Spinal cord (tissue), 10 donors: ENCODE measurements around the gene OLFM3. TPM values are rescaled to one million over a fixed set of nuclear protein-coding genes. Genes with fewer than 3 reads are reported as not detected.

Experiments used
- DNase-seq, 6 donors: peaks; one replicate each; pipeline versions ENCODE4 v3.0.0 to v3.0.0-alpha.2; 2013 to 2015; ENCODE audit warnings: low spot score in 6 of 6, low read depth in 4 of 6
- H3K27ac ChIP-seq: one replicate; pipeline ENCODE4 v1.5.1; 2013; ENCODE audit warnings: low read depth, low read length, control low read depth
- H3K27me3 ChIP-seq: one replicate; pipeline ENCODE4 v1.6.1; 2013; ENCODE audit warnings: low read length; ENCODE audit not compliant: control insufficient read depth, insufficient read depth
- H3K36me3 ChIP-seq: one replicate; pipeline ENCODE4 v1.6.1; 2013; ENCODE audit warnings: low read length; ENCODE audit not compliant: control insufficient read depth, insufficient read depth
- H3K4me1 ChIP-seq: one replicate; pipeline ENCODE4 v1.6.1; 2013; ENCODE audit warnings: low read length; ENCODE audit not compliant: control insufficient read depth, insufficient read depth
- H3K4me3 ChIP-seq: one replicate; pipeline ENCODE4 v1.5.1; 2013; ENCODE audit warnings: low read depth, low read length, control low read depth
- H3K9me3 ChIP-seq: one replicate; pipeline ENCODE4 v1.6.1; 2013; ENCODE audit warnings: low read length; ENCODE audit not compliant: control insufficient read depth, insufficient read depth
- WGBS: methylation state at CpG from one replicate; pipeline ENCODE4 v1.1.5; 2013; ENCODE audit warnings: missing lambda C conversion rate; ENCODE audit not compliant: insufficient coverage; 5-methylcytosine and 5-hydroxymethylcytosine counted together
- polyA plus RNA-seq, 2 donors: library from polyadenylated mRNA; unstranded; fragments of 120-200 nt; gene quantifications; one replicate each; pipeline ENCODE4 v1.2.1, GENCODE V29; 2013; ENCODE audit not compliant: insufficient read length in 2 of 2
- total RNA-seq, 2 donors: library from RNA; depleted of rRNA in 1 of 2; stranded (reverse); fragments of 120-200 nt in 1 of 2; fragments of >200 nt in 1 of 2; gene quantifications; one replicate each; pipeline versions ENCODE4 v1.2.3 to v1.2.4, GENCODE V29; 2013 to 2014
- donor health status: healthy.

Gene OLFM3
- total and polyA plus RNA-seq, 4 donors = 11.1 to 62.9 (median 31.5) TPM

DNA sequence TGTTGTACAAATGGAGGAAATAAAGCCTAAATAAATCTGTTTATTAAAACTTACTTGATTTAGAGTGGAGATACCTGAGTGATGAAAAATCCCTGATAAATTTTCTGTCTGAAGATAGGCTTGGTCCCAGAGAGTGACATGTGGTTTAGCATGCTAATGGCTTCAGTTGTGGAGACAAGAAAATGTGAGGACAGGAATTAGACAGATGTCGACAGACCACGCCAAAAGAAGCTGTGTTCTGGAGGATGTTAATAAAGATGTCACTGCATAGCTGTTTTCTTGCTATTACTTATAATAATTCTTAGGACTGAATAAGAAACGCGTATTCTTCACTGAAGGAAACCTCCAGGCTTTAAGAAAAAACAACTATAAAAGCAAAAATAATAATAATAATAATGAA is 154.9 kb downstream of the OLFM3 start:
- H3K9me3 ChIP-seq = no peaks in the 10 kb centered on the region
- no peak for DNase-seq
- H3K4me3 ChIP-seq = no peak overlapping the region
- H3K27ac ChIP-seq = no peak overlapping the region
- peaks cover 2% of the 10 kb centered on the region for H3K27me3 ChIP-seq
- WGBS = no CpG with 5 or more reads among the region's 4 CpGs
- H3K36me3 ChIP-seq = no peaks in the 10 kb centered on the region
- H3K4me1 ChIP-seq = no peaks in the 10 kb centered on the region

GRCh38 chr1:101835988-101836387 is 160.7 kb downstream of the OLFM3 start:
- no peak overlapping the region for H3K4me3 ChIP-seq
- DNase-seq = no peak
- no peaks in the 10 kb centered on the region for H3K9me3 ChIP-seq
- no CpG with 5 or more reads among the region's 2 CpGs for WGBS
- H3K4me1 ChIP-seq = no peaks in the 10 kb centered on the region
- H3K27me3 ChIP-seq = no peaks in the 10 kb centered on the region
- H3K27ac ChIP-seq = no peak overlapping the region
- no peaks in the 10 kb centered on the region for H3K36me3 ChIP-seq

GRCh38 chr1:101833312-101833711 is 163.4 kb downstream of the OLFM3 start:
- no peaks in the 10 kb centered on the region for H3K27me3 ChIP-seq
- no peak overlapping the region for H3K27ac ChIP-seq
- H3K9me3 ChIP-seq = no peaks in the 10 kb centered on the region
- WGBS = 43% methylated on average over 2 of the region's 4 CpGs
- no peaks in the 10 kb centered on the region for H3K4me1 ChIP-seq
- H3K4me3 ChIP-seq = no peak overlapping the region
- no peaks in the 10 kb centered on the region for H3K36me3 ChIP-seq
- DNase-seq = no peak

GRCh38 chr1:101826416-101826815 is 170.3 kb downstream of the OLFM3 start:
- Histone ChIP-seq H3K9me3 (no peaks in the 10 kb centered on the region), H3K27ac (no peak overlapping the region), H3K4me1 (no peaks in the 10 kb centered on the region), H3K36me3 (no peaks in the 10 kb centered on the region), H3K27me3 (no peaks in the 10 kb centered on the region), H3K4me3 (no peak overlapping the region)
- DNase-seq = peak in 1 of 6 donors; percentile 78

DNA sequence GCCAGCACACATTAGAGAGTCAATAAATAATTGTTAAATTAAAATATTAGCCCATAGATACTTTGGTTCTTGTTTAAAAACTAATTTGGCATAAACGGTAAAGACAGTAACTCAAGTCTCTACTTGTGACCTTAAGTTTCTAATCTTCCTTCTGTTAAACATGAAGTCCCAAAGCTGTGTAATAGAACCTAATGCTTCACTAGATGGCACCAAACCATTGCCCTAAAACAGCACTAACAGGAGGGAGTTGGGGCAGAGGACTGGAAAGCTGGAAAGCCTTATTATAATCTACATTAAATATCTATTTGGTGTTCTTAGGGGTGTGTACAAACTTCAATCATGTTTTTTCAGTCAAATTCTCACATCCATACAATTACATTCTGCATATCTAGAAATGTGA is 176.7 kb downstream of the OLFM3 start:
- Histone ChIP-seq H3K4me3 (no peak overlapping the region), H3K36me3 (no peaks in the 10 kb centered on the region), H3K4me1 (no peaks in the 10 kb centered on the region), H3K9me3 (no peaks in the 10 kb centered on the region), H3K27ac (no peak overlapping the region), H3K27me3 (no peaks in the 10 kb centered on the region)
- WGBS = no CpG with 5 or more reads among the region's 1 CpG
- DNase-seq = peak in 5 of 6 donors; percentile 6 to 74 (median 15)

- DNase-seq = no peak
- WGBS = no CpG with 5 or more reads among the region's 1 CpG
Measured at GRCh38 chr1:101816262-101816661, 180.5 kb downstream of the OLFM3 start.

DNA sequence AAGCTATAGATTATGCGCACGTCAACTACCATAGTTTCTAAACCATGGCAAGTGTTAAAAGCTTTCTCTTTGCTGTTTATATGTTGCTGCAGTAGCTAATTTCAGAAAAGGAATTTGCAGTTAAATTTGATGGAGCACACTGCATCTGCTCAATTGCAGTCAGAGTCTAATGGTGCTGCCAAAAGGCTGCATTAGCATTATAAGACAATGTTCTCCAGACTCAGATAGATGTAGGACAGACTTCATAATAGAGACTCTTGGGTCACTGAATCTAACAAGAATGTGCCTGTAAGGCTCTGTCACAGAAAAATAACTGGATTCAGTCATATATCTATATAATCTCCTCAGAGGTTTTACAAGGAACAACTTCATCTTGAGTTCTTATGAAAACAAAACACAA is 198.3 kb downstream of the OLFM3 start:
- H3K27ac ChIP-seq = no peak overlapping the region
- no peaks in the 10 kb centered on the region for H3K9me3 ChIP-seq
- no peaks in the 10 kb centered on the region for H3K36me3 ChIP-seq
- no CpG with 5 or more reads among the region's 2 CpGs for WGBS
- H3K4me1 ChIP-seq = no peaks in the 10 kb centered on the region
- no peaks in the 10 kb centered on the region for H3K27me3 ChIP-seq
- H3K4me3 ChIP-seq = no peak overlapping the region
- peak in 2 of 6 donors; percentile 26 to 70 for DNase-seq

More at GRCh38 chr1:101816262-101816661, 180.5 kb downstream of the OLFM3 start:
- Histone ChIP-seq H3K4me3 (no peak overlapping the region), H3K27me3 (no peaks in the 10 kb centered on the region), H3K4me1 (no peaks in the 10 kb centered on the region), H3K27ac (no peak overlapping the region), H3K9me3 (no peaks in the 10 kb centered on the region), H3K36me3 (no peaks in the 10 kb centered on the region)

- no peak overlapping the region for H3K27ac ChIP-seq
- H3K4me1 ChIP-seq = no peaks in the 10 kb centered on the region
- no peaks in the 10 kb centered on the region for H3K36me3 ChIP-seq
- DNase-seq = no peak
- no CpG with 5 or more reads among the region's 5 CpGs for WGBS
- no peak overlapping the region for H3K4me3 ChIP-seq
- no peaks in the 10 kb centered on the region for H3K9me3 ChIP-seq
- H3K27me3 ChIP-seq = no peaks in the 10 kb centered on the region
Measured at GRCh38 chr1:101797722-101798121, 199.0 kb downstream of the OLFM3 start.

DNA sequence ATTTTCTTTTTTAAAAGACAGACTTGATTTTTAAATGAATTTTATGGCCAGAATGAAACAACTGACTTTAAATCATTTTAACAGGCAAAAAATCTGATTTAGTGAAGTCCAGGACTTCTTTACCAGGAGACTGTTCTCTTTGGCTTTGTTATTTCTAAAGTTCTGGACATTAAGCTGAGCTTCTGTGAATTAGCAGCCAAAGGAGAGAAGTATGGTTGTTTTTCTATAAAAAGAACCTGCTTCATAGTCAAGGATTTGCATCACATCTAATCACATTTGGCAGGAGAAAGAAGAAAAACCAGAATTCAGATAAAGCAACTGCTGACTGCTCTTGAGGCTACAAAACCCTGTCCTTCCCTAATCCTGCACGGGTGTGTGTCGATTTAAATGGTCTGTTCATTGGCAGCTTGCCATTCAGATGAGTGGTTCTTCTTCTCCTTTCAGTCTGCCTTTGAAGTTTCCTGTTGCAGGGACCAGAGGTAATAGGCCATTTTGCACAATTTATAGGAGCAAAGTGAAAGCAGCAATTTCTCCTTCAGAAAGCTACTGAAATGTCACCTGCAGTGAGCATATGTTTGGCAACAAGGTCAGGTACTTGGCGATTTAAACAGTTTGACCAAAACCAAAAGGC is 215.4 kb downstream of the OLFM3 start:
- H3K36me3 ChIP-seq = no peaks in the 10 kb centered on the region
- peak in 3 of 6 donors; percentile 23 to 76 (median 76) for DNase-seq
- no peaks in the 10 kb centered on the region for H3K4me1 ChIP-seq
- H3K27me3 ChIP-seq = no peaks in the 10 kb centered on the region
- 14% methylated on average over 3 of the region's 3 CpGs for WGBS
- no peak overlapping the region for H3K4me3 ChIP-seq
- no peaks in the 10 kb centered on the region for H3K9me3 ChIP-seq
- no peak overlapping the region for H3K27ac ChIP-seq

DNA sequence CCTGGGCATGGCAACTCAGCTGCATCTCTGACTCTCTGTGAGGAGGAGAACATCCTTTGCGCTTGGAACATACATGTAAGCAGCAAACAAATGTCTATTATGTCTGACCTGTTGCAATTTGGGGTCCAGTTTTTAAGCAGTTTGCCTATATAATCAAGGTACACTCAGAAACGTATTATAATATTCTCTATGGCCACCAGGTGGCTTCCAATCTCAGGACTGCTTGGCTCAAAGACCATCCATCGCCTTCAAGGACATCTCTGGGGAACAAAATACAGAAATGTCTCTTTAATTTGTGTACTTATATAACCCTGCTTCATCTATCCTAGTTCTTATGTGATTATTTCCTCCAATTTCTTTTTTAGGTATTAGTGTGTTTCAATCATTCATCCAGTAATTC is 227.2 kb downstream of the OLFM3 start:
- no CpG with 5 or more reads among the region's 3 CpGs for WGBS
- H3K36me3 ChIP-seq = no peaks in the 10 kb centered on the region
- no peaks in the 10 kb centered on the region for H3K27me3 ChIP-seq
- H3K9me3 ChIP-seq = no peaks in the 10 kb centered on the region
- no peak for DNase-seq
- H3K4me3 ChIP-seq = no peak overlapping the region
- H3K27ac ChIP-seq = no peak overlapping the region
- H3K4me1 ChIP-seq = no peaks in the 10 kb centered on the region
